Astrocyte (in vitro differentiated cells and primary cell): Measurements from ENCODE around the gene MTHFS. TPM values are rescaled to one million over a fixed set of nuclear protein-coding genes. Genes with fewer than 3 reads are reported as not detected.
A peak's percentile ranks its signal among the peaks of the same experiment; 100 is the strongest.
"Not testable (repeated sequence)": the region's sequence is repeated elsewhere in the genome, so short reads cannot be mapped to it uniquely, and the experiment has no call there.

Experiments
- DNase-seq: peaks from one replicate; pipeline ENCODE4 v3.0.0-alpha.2; 2010; ENCODE audit warnings: low read depth
- FAIRE-seq: peaks from 2 replicates; lab custom pipeline; 2011; peaks lifted over from hg19 to GRCh38; lab: Jason Lieb, UNC
- H2AFZ ChIP-seq: 2 replicates; pipeline ENCODE4 v1.6.0; 2012; ENCODE audit warnings: low read depth, low read length, inconsistent platforms
- H3K27ac ChIP-seq: 2 replicates; pipeline ENCODE4 v1.5.1; 2011; ENCODE audit warnings: low read depth, low read length, inconsistent platforms
- H3K27me3 ChIP-seq: 2 replicates; pipeline ENCODE4 v1.6.0; 2011; ENCODE audit warnings: low read length, inconsistent platforms; ENCODE audit not compliant: insufficient read depth
- H3K36me3 ChIP-seq: 2 replicates; pipeline ENCODE4 v1.5.1; 2011; ENCODE audit warnings: low read length, inconsistent platforms; ENCODE audit not compliant: insufficient read depth
- H3K4me1 ChIP-seq: 2 replicates; pipeline ENCODE4 v1.5.1; 2011; ENCODE audit warnings: low read length, inconsistent platforms; ENCODE audit not compliant: insufficient read depth
- H3K4me2 ChIP-seq: 2 replicates; pipeline ENCODE4 v1.6.0; 2012; ENCODE audit warnings: low read length, inconsistent platforms
- H3K4me3 ChIP-seq: 2 replicates; pipeline ENCODE4 v1.5.1; 2011; ENCODE audit warnings: low read depth, mild to moderate bottlenecking, low read length, inconsistent platforms; ENCODE audit not compliant: insufficient read depth
- H3K79me2 ChIP-seq: 2 replicates; pipeline ENCODE4 v1.6.0; 2012; ENCODE audit warnings: mild to moderate bottlenecking, low read length, inconsistent platforms; ENCODE audit not compliant: insufficient read depth
- H3K9ac ChIP-seq: 2 replicates; pipeline ENCODE4 v1.6.0; 2012; ENCODE audit warnings: mild to moderate bottlenecking, low read length, inconsistent platforms
- H3K9me3 ChIP-seq: 2 replicates; pipeline ENCODE4 v1.5.1; 2012; ENCODE audit warnings: low read depth, mild to moderate bottlenecking, low read length, inconsistent platforms; ENCODE audit not compliant: insufficient read depth
- H4K20me1 ChIP-seq: 2 replicates; pipeline ENCODE4 v1.6.0; 2012; ENCODE audit warnings: low read length, inconsistent platforms; ENCODE audit not compliant: insufficient read depth
- H3K27ac Mint-ChIP-seq: one replicate; pipeline ENCODE4 v1.8.0; 2021; ENCODE audit warnings: mild to moderate bottlenecking, mixed read lengths; ENCODE audit not compliant: unreplicated experiment
- H3K27me3 Mint-ChIP-seq: one replicate; pipeline ENCODE4 v1.8.0; 2021; ENCODE audit warnings: low read depth, mixed read lengths; ENCODE audit not compliant: unreplicated experiment
- H3K36me3 Mint-ChIP-seq: one replicate; pipeline ENCODE4 v1.8.0; 2021; ENCODE audit warnings: low read depth, mixed read lengths; ENCODE audit not compliant: unreplicated experiment
- H3K4me1 Mint-ChIP-seq: one replicate; pipeline ENCODE4 v1.8.0; 2021; ENCODE audit warnings: low read depth, mixed read lengths; ENCODE audit not compliant: unreplicated experiment
- H3K4me3 Mint-ChIP-seq: one replicate; pipeline ENCODE4 v1.8.0; 2021; ENCODE audit warnings: mild to moderate bottlenecking, moderate library complexity, mixed read lengths; ENCODE audit not compliant: unreplicated experiment
- H3K9me3 Mint-ChIP-seq: one replicate; pipeline ENCODE4 v1.8.0; 2021; ENCODE audit warnings: mild to moderate bottlenecking, mixed read lengths; ENCODE audit not compliant: unreplicated experiment
- EZH2 ChIP-seq: IDR thresholded peaks from 2 replicates; pipeline ENCODE4 v1.6.1; 2012; ENCODE audit warnings: mild to moderate bottlenecking, low read length, inconsistent platforms; ENCODE audit not compliant: insufficient read depth
- total RNA-seq: library from RNA; stranded (reverse); gene quantifications from 2 replicates; pipeline ENCODE4 v1.2.1, GENCODE V29; 2021
- TF ChIP-seq, protein P1 (sequence below): IDR thresholded peaks from 2 replicates; pipeline ENCODE4 v1.5.1; 2011; ENCODE audit warnings: low read depth, mild to moderate bottlenecking, inconsistent platforms, low read length, moderate library complexity; ENCODE audit not compliant: insufficient read depth

MTHFS gene
- total RNA-seq, 1 donor from 2014 or later, result 20.0 TPM

DNA sequence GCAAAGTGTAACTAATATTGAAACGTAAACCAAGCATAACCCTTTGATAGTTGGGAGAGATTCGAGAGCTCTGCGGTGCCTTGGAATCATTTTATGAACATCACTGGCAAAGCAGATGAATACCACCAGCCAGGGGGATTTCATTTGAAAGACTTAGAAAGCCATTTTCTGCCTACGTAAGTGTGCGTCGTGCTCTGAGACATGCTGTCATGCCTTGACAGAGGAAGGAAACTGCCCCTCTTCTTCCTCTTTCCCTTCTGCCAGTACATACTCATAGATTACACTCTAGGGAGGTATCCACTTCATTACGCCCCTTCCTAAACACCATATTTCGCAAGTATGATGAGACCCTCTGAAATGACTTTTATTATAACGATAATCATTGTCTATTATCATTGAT lies 3.3 kb upstream of the MTHFS start:
- H3K4me3 Mint-ChIP-seq, result no peak overlapping the region
- H3K27ac Mint-ChIP-seq, result no peak overlapping the region
- Histone ChIP-seq H4K20me1 (no peaks in the 10 kb centered on the region), H3K27ac (no peak overlapping the region), H3K9ac (no peak overlapping the region), H2AFZ (no peak overlapping the region), H3K36me3 (no peaks in the 10 kb centered on the region), H3K4me1 (peaks cover 3% of the 10 kb centered on the region), H3K9me3 (no peaks in the 10 kb centered on the region), H3K4me2 (no peak overlapping the region), H3K27me3 (no peaks in the 10 kb centered on the region), H3K4me3 (no peak overlapping the region), H3K79me2 (peaks cover 12% of the 10 kb centered on the region)
- no peaks in the 10 kb centered on the region for H3K36me3 Mint-ChIP-seq
- TF ChIP-seq, protein P1, sequence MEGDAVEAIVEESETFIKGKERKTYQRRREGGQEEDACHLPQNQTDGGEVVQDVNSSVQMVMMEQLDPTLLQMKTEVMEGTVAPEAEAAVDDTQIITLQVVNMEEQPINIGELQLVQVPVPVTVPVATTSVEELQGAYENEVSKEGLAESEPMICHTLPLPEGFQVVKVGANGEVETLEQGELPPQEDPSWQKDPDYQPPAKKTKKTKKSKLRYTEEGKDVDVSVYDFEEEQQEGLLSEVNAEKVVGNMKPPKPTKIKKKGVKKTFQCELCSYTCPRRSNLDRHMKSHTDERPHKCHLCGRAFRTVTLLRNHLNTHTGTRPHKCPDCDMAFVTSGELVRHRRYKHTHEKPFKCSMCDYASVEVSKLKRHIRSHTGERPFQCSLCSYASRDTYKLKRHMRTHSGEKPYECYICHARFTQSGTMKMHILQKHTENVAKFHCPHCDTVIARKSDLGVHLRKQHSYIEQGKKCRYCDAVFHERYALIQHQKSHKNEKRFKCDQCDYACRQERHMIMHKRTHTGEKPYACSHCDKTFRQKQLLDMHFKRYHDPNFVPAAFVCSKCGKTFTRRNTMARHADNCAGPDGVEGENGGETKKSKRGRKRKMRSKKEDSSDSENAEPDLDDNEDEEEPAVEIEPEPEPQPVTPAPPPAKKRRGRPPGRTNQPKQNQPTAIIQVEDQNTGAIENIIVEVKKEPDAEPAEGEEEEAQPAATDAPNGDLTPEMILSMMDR, result no peak
- no peak for TF ChIP-seq EZH2
- H3K4me1 Mint-ChIP-seq, result peaks cover 8% of the 10 kb centered on the region
- H3K27me3 Mint-ChIP-seq, result no peaks in the 10 kb centered on the region
- H3K9me3 Mint-ChIP-seq, result no peaks in the 10 kb centered on the region
- DNase-seq, result no peak
- FAIRE-seq, result no peak

DNA sequence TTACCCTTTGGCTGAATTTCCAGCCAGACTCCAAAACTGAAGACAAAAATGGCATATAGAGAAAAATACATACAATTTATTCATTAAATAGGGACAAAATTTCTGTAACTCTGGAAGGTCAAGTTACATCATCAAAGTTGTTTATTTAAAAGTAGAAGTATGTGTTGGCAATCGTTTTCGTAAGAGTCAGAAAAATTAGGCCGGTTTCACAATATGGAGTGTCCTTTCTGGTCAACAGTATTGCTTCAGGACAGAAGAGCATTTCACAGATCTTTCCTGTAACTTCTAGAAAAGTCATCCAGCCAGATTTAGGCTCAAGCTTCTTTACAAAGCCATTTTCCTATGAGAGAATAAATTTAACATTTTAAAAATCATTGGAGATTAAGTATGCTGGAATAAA lies 2.0 kb upstream of the MTHFS start:
- H3K27ac ChIP-seq, H3K27ac Mint-ChIP-seq, H4K20me1 ChIP-seq, H3K4me1 Mint-ChIP-seq, H3K27me3 ChIP-seq, H3K4me1 ChIP-seq, H2AFZ ChIP-seq, H3K9ac ChIP-seq, H3K36me3 ChIP-seq, FAIRE-seq, H3K36me3 Mint-ChIP-seq, H3K4me2 ChIP-seq, H3K9me3 Mint-ChIP-seq, H3K4me3 ChIP-seq, H3K4me3 Mint-ChIP-seq, H3K27me3 Mint-ChIP-seq, H3K9me3 ChIP-seq: not testable (repeated sequence)
- peak; percentile 21 for DNase-seq
- H3K79me2 ChIP-seq, result peaks cover 12% of the 10 kb centered on the region

GRCh38 chr15:79898369-79898768 lies 1.6 kb upstream of the MTHFS start:
- DNase-seq (no peak), FAIRE-seq (no peak)
- H3K9me3 ChIP-seq, result no peaks in the 10 kb centered on the region
- H2AFZ ChIP-seq, result no peak overlapping the region
- H3K27me3 ChIP-seq, result no peaks in the 10 kb centered on the region
- peaks cover 12% of the 10 kb centered on the region for H3K79me2 ChIP-seq
- H3K36me3 ChIP-seq, result no peaks in the 10 kb centered on the region
- no peak overlapping the region for H3K9ac ChIP-seq
- H3K4me3 ChIP-seq, result no peak overlapping the region
- no peaks in the 10 kb centered on the region for H4K20me1 ChIP-seq
- no peak overlapping the region for H3K27ac ChIP-seq
- Mint-ChIP-seq H3K27ac (no peak overlapping the region), H3K9me3 (no peaks in the 10 kb centered on the region), H3K27me3 (no peaks in the 10 kb centered on the region), H3K4me1 (peaks cover 8% of the 10 kb centered on the region), H3K4me3 (no peak overlapping the region), H3K36me3 (no peaks in the 10 kb centered on the region)
- TF ChIP-seq EZH2, result no peak
- TF ChIP-seq, protein P1, result no peak
- no peak overlapping the region for H3K4me2 ChIP-seq
- peaks cover 3% of the 10 kb centered on the region for H3K4me1 ChIP-seq
